Ascending aorta (tissue), 2 donors: Measurements from ENCODE around the gene RAPGEF4. TPM values are rescaled to one million over a fixed set of nuclear protein-coding genes. Genes with fewer than 3 reads are reported as not detected.

ENCODE experiments used
- DNase-seq, 2 donors: peaks; one replicate each; pipeline ENCODE4 v3.0.0-alpha.2; 2019; ENCODE audit warnings: low spot score in 2 of 2
- H3K27ac ChIP-seq, 2 donors: fragments of 200-600 bp; sonication (generic); one replicate each; pipeline ENCODE4 v1.5.1; 2016 to 2017; ENCODE audit warnings: mild to moderate bottlenecking in 1 of 2
- H3K27me3 ChIP-seq: fragments of 200-600 bp; sonication (generic); one replicate; pipeline ENCODE4 v1.5.1; 2017
- H3K36me3 ChIP-seq, 2 donors: fragments of 200-600 bp; sonication (generic); one replicate each; pipeline ENCODE4 v1.5.1; 2016
- H3K4me1 ChIP-seq, 2 donors: fragments of 200-600 bp; sonication (generic); one replicate each; pipeline ENCODE4 v1.5.1; 2016 to 2017; ENCODE audit warnings: mild to moderate bottlenecking in 1 of 2
- H3K4me3 ChIP-seq, 2 donors: fragments of 200-600 bp; sonication (generic); one replicate each; pipeline ENCODE4 v1.5.1; 2016 to 2017; ENCODE audit warnings: mild to moderate bottlenecking in 1 of 2
- H3K9me3 ChIP-seq, 2 donors: fragments of 200-600 bp; sonication (generic); one replicate each; pipeline ENCODE4 v1.5.1; 2016
- CTCF ChIP-seq, 3 experiments: fragments of 200-600 bp in 2 of 3; fragments of 450-650 bp in 1 of 3; sonication (generic) in 2 of 3; IDR thresholded peaks; one replicate each; pipeline ENCODE4 v1.5.1; 2016 to 2019; ENCODE audit warnings: antibody characterized with exemption in 3 of 3, mild to moderate bottlenecking in 1 of 3, moderate library complexity in 1 of 3
- intact Hi-C: fragments of 100-400 bp; cut with DNase I; formaldehyde crosslinking; loops from one replicate; pipeline ENCODE4 v1.15.1; 2023
- total RNA-seq: library from RNA; depleted of rRNA; stranded (reverse); fragments of >200 nt; gene quantifications from one replicate; pipeline ENCODE4 v1.1.0, GENCODE V29; 2016

RAPGEF4 gene
- total RNA-seq, 1 donor from 2014 or later = 79.9 TPM

GRCh38 chr2:172839446-172839845, 103.8 kb downstream of the RAPGEF4 start:
- Histone ChIP-seq H3K4me3 (no peak overlapping the region), H3K9me3 (no peaks in the 10 kb centered on the region), H3K27me3 (no peaks in the 10 kb centered on the region), H3K36me3 (no peaks in the 10 kb centered on the region), H3K4me1 (no peaks in the 10 kb centered on the region), H3K27ac (no peak overlapping the region)
- no peak for DNase-seq
- intact Hi-C loops = no loop called here
- no peak for TF ChIP-seq CTCF (IDR thresholded peaks at IDR 0.05)

DNA sequence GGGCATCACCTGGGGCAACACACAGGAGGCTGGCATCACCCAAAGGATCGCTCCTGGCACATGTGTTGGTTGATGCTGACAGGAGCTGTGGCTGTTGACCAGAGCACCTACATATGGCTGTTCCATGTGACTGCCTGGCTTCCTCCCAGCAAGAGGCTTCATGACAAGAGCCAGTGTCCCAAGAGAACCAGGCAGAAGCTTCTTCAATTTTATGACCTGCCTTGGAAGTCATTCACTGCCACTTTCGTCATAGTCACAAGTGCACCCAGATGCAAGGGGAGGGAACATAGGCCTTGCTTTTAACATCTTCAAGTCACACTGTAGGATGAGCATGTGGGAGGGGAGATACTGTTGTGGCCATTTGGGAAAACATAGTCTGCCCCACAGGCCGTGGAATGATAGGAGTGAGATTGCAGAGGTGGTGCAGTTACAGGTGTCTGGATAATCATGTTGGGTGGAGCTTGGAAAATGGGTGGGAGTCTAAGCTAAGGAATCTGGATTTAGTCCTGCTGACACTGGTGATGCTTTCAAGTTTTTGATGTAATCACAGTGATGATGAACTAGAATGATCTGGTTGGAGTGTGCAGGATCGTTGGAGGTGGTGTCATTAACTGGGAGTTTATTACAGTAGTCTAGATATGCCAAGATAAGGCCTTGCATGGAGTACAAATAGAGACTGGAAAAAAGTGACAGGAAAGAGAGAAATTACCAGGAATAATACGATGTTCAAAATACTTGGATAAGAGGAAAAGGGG, 107.0 kb downstream of the RAPGEF4 start:
- no peak for DNase-seq
- no peak for TF ChIP-seq CTCF (IDR thresholded peaks at IDR 0.05)
- intact Hi-C loops = no loop called here

DNA sequence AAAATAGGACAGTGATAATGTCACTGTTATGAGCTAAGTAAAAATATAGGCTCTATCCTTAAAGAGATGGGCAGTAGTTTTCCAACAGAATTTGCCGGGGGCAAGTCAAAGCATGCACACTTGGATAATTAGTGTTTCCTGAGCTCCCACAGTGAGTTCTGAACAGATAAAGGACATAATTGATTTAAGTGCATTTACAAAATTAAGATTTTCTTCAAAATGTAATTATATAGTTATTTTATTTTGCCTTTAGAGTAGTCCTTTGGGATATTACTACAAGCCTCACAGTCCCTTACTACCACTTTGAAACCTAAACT, 107.6 kb downstream of the RAPGEF4 start:
- Histone ChIP-seq H3K27ac (no peak overlapping the region), H3K9me3 (no peaks in the 10 kb centered on the region), H3K36me3 (no peaks in the 10 kb centered on the region), H3K4me3 (no peak overlapping the region), H3K4me1 (no peaks in the 10 kb centered on the region), H3K27me3 (no peaks in the 10 kb centered on the region)
- TF ChIP-seq CTCF (IDR thresholded peaks at IDR 0.05) = no peak
- DNase-seq = no peak
- intact Hi-C loops = no loop called here

More for the DNA sequence above, 107.0 kb downstream of the RAPGEF4 start:
- H3K4me1 ChIP-seq = no peaks in the 10 kb centered on the region
- H3K4me3 ChIP-seq = no peak overlapping the region
- H3K9me3 ChIP-seq = no peaks in the 10 kb centered on the region
- H3K36me3 ChIP-seq = no peaks in the 10 kb centered on the region
- no peak overlapping the region for H3K27ac ChIP-seq
- no peaks in the 10 kb centered on the region for H3K27me3 ChIP-seq

DNA sequence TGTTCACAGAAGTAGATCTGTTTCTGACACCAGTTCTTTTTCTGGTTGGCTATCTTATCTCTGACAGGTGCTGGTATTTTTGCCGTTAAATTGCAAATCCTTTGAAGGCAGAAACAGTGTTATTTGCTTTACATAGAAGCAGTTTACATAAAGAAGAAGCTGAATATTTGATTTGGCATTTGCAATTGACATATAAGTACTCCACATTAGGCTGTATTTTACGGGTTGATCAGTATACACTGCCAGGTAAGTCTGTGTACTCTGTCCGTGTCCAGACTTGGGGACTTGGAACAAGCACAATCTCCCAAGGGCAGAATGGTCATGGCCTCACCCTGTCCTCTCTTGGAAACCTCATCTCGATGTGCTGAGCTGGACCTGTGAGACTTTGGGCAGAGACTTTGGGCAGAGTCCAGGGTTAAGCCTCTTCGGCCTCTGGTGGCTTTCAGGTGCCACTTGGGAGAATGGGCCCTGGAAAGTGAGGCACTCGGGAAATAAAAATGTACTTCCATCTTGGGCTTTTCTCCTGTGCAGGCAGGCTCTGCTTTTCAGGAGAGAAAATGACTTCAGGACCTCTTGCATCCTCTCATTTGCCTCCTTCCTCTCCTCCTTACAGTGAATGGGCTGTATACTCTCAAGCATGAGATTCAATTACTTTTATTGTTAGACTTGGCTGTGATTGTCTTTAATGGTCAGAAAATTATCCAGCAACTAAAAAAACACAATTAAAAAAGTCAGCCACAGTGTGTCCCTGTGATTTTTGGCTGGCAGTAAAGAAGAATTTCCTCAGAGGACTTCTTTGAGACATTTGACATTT, 108.5 kb downstream of the RAPGEF4 start:
- no peaks in the 10 kb centered on the region for H3K36me3 ChIP-seq
- no peaks in the 10 kb centered on the region for H3K27me3 ChIP-seq
- H3K27ac ChIP-seq = no peak overlapping the region
- DNase-seq = no peak
- no peaks in the 10 kb centered on the region for H3K4me1 ChIP-seq
- TF ChIP-seq CTCF (IDR thresholded peaks at IDR 0.05) = no peak
- intact Hi-C loops = no loop called here
- no peak overlapping the region for H3K4me3 ChIP-seq
- no peaks in the 10 kb centered on the region for H3K9me3 ChIP-seq

- no peaks in the 10 kb centered on the region for H3K9me3 ChIP-seq
- H3K36me3 ChIP-seq = no peaks in the 10 kb centered on the region
- no peak for DNase-seq
- no peaks in the 10 kb centered on the region for H3K4me1 ChIP-seq
- H3K4me3 ChIP-seq = no peak overlapping the region
- H3K27me3 ChIP-seq = no peaks in the 10 kb centered on the region
- intact Hi-C loops = no loop called here
- no peak overlapping the region for H3K27ac ChIP-seq
- TF ChIP-seq CTCF (IDR thresholded peaks at IDR 0.05) = no peak
Measured at GRCh38 chr2:172845028-172845630, 109.5 kb downstream of the RAPGEF4 start.
